Nephron progenitor cell (in vitro differentiated cells): Measurements from ENCODE around the gene CD96.

ENCODE experiments used
- DNase-seq: peaks from one replicate; pipeline ENCODE4 v3.0.0; 2021
- H3K27ac Mint-ChIP-seq: 2 replicates; pipeline ENCODE4 v1.8.0; 2021; ENCODE audit warnings: mild to moderate bottlenecking, moderate library complexity, mixed read lengths
- H3K27me3 Mint-ChIP-seq: 2 replicates; pipeline ENCODE4 v1.8.0; 2021; ENCODE audit warnings: mild to moderate bottlenecking, low read depth, mixed read lengths; ENCODE audit not compliant: poor library complexity
- H3K36me3 Mint-ChIP-seq: 2 replicates; pipeline ENCODE4 v1.8.0; 2021; ENCODE audit warnings: low read depth, mixed read lengths
- H3K4me1 Mint-ChIP-seq: 2 replicates; pipeline ENCODE4 v1.8.0; 2021; ENCODE audit warnings: mixed read lengths
- H3K4me3 Mint-ChIP-seq: 2 replicates; pipeline ENCODE4 v1.8.0; 2021; ENCODE audit warnings: mild to moderate bottlenecking, moderate library complexity, mixed read lengths
- H3K9me3 Mint-ChIP-seq: 2 replicates; pipeline ENCODE4 v1.8.0; 2021; ENCODE audit warnings: mild to moderate bottlenecking, moderate library complexity, mixed read lengths
- CTCF ChIP-seq: fragments of 200-600 bp; sonication (generic); IDR thresholded peaks from 2 replicates; pipeline ENCODE4 v1.5.0; 2021; ENCODE audit warnings: antibody characterized with exemption

CD96 gene

GRCh38 chr3:111591555-111591954 lies 49.6 kb downstream of the CD96 start:
- Mint-ChIP-seq H3K27ac (no peak overlapping the region), H3K9me3 (peaks cover 20% of the 10 kb centered on the region), H3K4me1 (peaks cover 6% of the 10 kb centered on the region), H3K36me3 (peaks cover 7% of the 10 kb centered on the region), H3K4me3 (no peak overlapping the region), H3K27me3 (peaks cover 4% of the 10 kb centered on the region)
- no peak for DNase-seq
- no peak for TF ChIP-seq CTCF

GRCh38 chr3:111592143-111592542 lies 50.1 kb downstream of the CD96 start:
- Mint-ChIP-seq H3K4me3 (no peak overlapping the region), H3K27me3 (peaks cover 4% of the 10 kb centered on the region), H3K9me3 (peaks cover 14% of the 10 kb centered on the region), H3K27ac (no peak overlapping the region), H3K36me3 (peaks cover 7% of the 10 kb centered on the region), H3K4me1 (peaks cover 6% of the 10 kb centered on the region)
- no peak for TF ChIP-seq CTCF
- no peak for DNase-seq

- Mint-ChIP-seq H3K4me3 (no peak overlapping the region), H3K9me3 (peaks cover 6% of the 10 kb centered on the region), H3K27me3 (peaks cover 4% of the 10 kb centered on the region), H3K27ac (no peak overlapping the region), H3K4me1 (peaks cover 6% of the 10 kb centered on the region), H3K36me3 (peaks cover 6% of the 10 kb centered on the region)
- TF ChIP-seq CTCF, result no peak
- DNase-seq, result no peak
Measured at GRCh38 chr3:111592936-111593335, 50.9 kb downstream of the CD96 start.

- no peak overlapping the region for H3K4me3 Mint-ChIP-seq
- H3K4me1 Mint-ChIP-seq, result peaks cover 6% of the 10 kb centered on the region
- H3K27me3 Mint-ChIP-seq, result peaks cover 4% of the 10 kb centered on the region
- no peak for DNase-seq
- TF ChIP-seq CTCF, result no peak
- H3K36me3 Mint-ChIP-seq, result no peaks in the 10 kb centered on the region
- H3K27ac Mint-ChIP-seq, result no peak overlapping the region
- H3K9me3 Mint-ChIP-seq, result no peaks in the 10 kb centered on the region
Measured at GRCh38 chr3:111593666-111594065, 51.7 kb downstream of the CD96 start.

- TF ChIP-seq CTCF, result no peak
- Mint-ChIP-seq H3K27me3 (peaks cover 4% of the 10 kb centered on the region), H3K36me3 (no peaks in the 10 kb centered on the region), H3K4me3 (no peak overlapping the region), H3K4me1 (peaks cover 6% of the 10 kb centered on the region), H3K27ac (peak overlapping the region; percentile 27), H3K9me3 (no peaks in the 10 kb centered on the region)
- no peak for DNase-seq
Measured at GRCh38 chr3:111594205-111594604, 52.2 kb downstream of the CD96 start.

GRCh38 chr3:111594781-111595180 lies 52.8 kb downstream of the CD96 start:
- Mint-ChIP-seq H3K4me3 (no peak overlapping the region), H3K27me3 (peaks cover 4% of the 10 kb centered on the region), H3K4me1 (peaks cover 6% of the 10 kb centered on the region), H3K9me3 (no peaks in the 10 kb centered on the region), H3K27ac (no peak overlapping the region), H3K36me3 (no peaks in the 10 kb centered on the region)
- no peak for DNase-seq
- TF ChIP-seq CTCF, result no peak
